Stimulated activated CD8-positive, alpha-beta memory T cell treated with anti-CD3 and anti-CD28 coated beads, Interleukin-15, amount 100 ng/mL, for 1 hour (primary cell): ENCODE data around the gene ADISSP.

Source experiments
- DNase-seq: peaks from one replicate; pipeline ENCODE4 v3.0.0-alpha.2; 2020; ENCODE audit warnings: low read depth

ADISSP gene

GRCh38 chr20:3781153-3781910 is 13.8 kb upstream of the ADISSP start, which contains the start of gene SPEF1:
SPEF1 (minus strand) TSS chr20:3781448; CDS start chr20:3781287, 161 bp downstream.
- DNase-seq = no peak

GRCh38 chr20:3778976-3779375 is 11.4 kb upstream of the ADISSP start:
- no peak for DNase-seq

- DNase-seq = no peak
Measured at GRCh38 chr20:3777716-3778629, 10.4 kb upstream of the ADISSP start.

GRCh38 chr20:3777381-3777715 is 9.8 kb upstream of the ADISSP start:
- DNase-seq = no peak

GRCh38 chr20:3775457-3776108 is 8.0 kb upstream of the ADISSP start:
- no peak for DNase-seq

- DNase-seq = no peak
Measured at GRCh38 chr20:3771552-3772058, 4.1 kb upstream of the ADISSP start.

GRCh38 chr20:3768342-3769130 is 983 bp upstream of the ADISSP start:
- DNase-seq = peak; percentile 66

GRCh38 chr20:3767110-3767426 is 485 bp downstream of the ADISSP start:
- no peak for DNase-seq

GRCh38 chr20:3766422-3767109 is 987 bp downstream of the ADISSP start:
- no peak for DNase-seq

GRCh38 chr20:3765171-3765882 is 2.2 kb downstream of the ADISSP start:
- no peak for DNase-seq

- DNase-seq = no peak
Measured at GRCh38 chr20:3764659-3765058, 2.9 kb downstream of the ADISSP start.

GRCh38 chr20:3763671-3764601 is 3.6 kb downstream of the ADISSP start:
- DNase-seq = no peak

GRCh38 chr20:3760655-3761348 is 6.8 kb downstream of the ADISSP start:
- DNase-seq = no peak

- DNase-seq = no peak
Measured at GRCh38 chr20:3759884-3760283, 7.7 kb downstream of the ADISSP start.

- DNase-seq = no peak
Measured at GRCh38 chr20:3759316-3759823, 8.2 kb downstream of the ADISSP start.

GRCh38 chr20:3758566-3758965 is 9.0 kb downstream of the ADISSP start:
- no peak for DNase-seq

- DNase-seq = no peak
Measured at GRCh38 chr20:3757268-3757667, 10.3 kb downstream of the ADISSP start.

GRCh38 chr20:3755814-3756480 is 11.6 kb downstream of the ADISSP start:
- no peak for DNase-seq
